GM13977 (cell line): ENCODE data around the gene TGFBR1.

Experiments
- DNase-seq: peaks from one replicate; pipeline ENCODE4 v3.0.0; 2012; ENCODE audit warnings: low spot score
- in situ Hi-C: fragments of 300-500 bp; cut with MboI; formaldehyde crosslinking; loops from one replicate; pipeline ENCODE4 v1.12.0; 2022; ENCODE audit warnings: low sequenced_read_pairs, low pct_unique_long_range_greater_than_20kb, mixed read lengths, inconsistent platforms; ENCODE audit not compliant: unreplicated experiment
- TF ChIP-seq, protein P1 (sequence below): IDR thresholded peaks from 2 replicates; pipeline ENCODE4 v1.5.1; 2012; ENCODE audit warnings: mild to moderate bottlenecking, control low read depth; ENCODE audit not compliant: insufficient read depth; ENCODE audit errors: extremely low read depth, missing control alignments

Gene TGFBR1

DNA sequence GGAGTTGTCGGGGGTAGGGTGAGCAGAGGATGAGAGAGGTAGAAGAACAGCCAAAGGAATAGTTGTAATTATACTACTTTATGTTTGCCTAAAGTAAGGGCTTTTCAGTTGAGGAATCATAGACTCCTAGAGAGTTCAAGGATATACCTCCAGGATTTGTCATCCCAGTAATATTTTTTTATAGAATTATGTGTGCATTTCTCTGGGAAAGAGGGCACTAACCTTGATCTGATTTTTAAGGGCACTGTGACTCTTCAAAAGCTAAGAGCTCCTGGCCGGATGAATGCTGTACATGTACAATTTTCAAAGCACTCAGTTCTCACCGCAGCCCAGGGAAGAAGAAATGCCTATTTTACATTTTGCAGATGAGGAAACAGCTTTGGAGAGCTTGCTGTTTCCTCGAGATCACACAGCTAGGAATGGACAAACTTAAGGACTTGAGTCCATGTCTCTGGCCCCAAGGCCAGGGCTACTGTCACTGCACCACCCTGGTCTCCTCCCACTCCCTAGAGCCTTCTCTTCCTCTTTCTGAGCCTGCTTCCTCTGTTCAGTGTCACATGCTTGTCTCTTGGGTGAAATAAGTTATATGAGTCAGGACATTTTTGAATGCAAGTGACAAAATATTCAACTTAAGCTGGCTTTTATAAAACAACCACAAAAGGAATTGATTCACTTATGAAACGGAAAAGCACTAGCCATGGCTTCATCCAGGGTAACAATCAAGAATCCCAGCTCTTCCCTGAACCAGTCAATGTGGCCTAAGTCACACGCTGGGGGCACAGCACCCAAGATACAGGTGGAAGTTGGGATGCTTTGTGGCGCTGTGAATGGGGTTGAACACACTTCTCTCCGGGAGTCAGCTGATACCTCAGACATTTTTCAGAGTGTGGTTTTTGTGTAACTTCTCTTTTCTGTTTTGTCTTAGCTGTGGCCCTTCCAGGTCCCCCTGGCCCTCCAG lies 45.7 kb upstream of the TGFBR1 start:
- DNase-seq, result peak; percentile 48
- in situ Hi-C loops, result no loop called here
- TF ChIP-seq, protein P1, sequence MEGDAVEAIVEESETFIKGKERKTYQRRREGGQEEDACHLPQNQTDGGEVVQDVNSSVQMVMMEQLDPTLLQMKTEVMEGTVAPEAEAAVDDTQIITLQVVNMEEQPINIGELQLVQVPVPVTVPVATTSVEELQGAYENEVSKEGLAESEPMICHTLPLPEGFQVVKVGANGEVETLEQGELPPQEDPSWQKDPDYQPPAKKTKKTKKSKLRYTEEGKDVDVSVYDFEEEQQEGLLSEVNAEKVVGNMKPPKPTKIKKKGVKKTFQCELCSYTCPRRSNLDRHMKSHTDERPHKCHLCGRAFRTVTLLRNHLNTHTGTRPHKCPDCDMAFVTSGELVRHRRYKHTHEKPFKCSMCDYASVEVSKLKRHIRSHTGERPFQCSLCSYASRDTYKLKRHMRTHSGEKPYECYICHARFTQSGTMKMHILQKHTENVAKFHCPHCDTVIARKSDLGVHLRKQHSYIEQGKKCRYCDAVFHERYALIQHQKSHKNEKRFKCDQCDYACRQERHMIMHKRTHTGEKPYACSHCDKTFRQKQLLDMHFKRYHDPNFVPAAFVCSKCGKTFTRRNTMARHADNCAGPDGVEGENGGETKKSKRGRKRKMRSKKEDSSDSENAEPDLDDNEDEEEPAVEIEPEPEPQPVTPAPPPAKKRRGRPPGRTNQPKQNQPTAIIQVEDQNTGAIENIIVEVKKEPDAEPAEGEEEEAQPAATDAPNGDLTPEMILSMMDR, result no peak

DNA sequence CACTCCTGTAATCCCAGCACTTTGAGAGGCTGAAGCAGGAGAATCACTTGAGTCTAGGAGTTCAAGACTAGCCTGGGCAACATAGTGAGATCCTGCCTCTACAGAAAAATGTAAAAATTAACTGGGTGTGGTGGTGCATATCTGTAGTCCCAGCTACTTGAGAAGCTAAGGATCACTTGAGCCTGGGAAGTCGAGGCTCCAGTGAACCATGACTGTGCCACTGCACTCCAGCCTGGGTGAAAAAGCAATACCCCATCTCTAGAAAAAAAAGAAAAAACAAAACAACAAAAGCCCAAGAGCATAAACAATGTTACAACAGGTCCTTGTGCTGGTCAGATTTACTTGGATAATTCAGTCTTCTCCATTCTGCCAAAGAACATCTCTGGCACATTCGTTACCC lies 44.3 kb upstream of the TGFBR1 start:
- TF ChIP-seq, protein P1, result no peak
- in situ Hi-C loops, result no loop called here
- DNase-seq, result no peak

- TF ChIP-seq, protein P1, result no peak
- no peak for DNase-seq
- in situ Hi-C loops, result no loop called here
Observed at GRCh38 chr9:99062549-99062948, 42.4 kb upstream of the TGFBR1 start.

DNA sequence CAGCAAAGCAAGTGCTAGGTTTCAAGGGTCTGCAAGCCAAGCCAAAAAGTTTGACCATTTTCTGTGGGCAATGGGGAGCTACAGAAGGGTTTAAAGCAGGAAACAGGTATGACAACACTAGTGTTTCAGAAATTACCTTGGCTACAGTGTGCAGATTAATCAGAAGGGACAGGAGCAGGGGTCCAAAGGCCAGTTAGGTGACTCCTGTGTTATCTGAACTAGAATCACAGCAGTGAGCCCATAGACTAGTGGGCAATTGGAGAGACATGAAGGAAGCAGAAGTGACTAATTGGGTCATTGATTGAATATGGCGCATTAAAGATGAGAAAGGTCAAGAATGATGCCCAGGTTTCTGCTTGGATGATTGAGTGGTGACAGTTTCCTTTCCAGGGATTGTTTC lies 41.4 kb upstream of the TGFBR1 start:
- TF ChIP-seq, protein P1, result no peak
- no peak for DNase-seq
- in situ Hi-C loops, result no loop called here

DNA sequence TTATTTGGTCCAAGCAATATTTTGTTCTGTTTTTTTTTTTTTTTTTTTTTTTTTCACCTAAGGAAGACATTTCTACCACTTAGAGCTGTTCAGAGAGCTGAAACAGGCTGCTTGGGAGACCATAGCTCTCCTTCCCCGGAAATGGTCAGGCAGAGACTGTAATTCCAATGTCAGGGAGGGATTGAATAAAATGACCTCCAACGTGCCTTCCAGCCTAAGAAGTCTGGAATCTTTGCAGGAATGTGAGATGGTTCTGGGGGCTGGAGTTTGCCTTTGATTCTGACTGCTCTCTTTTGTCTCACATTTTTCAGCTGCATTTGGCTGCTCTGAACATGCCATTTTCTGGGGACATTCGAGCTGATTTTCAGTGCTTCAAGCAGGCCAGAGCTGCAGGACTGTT lies 38.3 kb upstream of the TGFBR1 start:
- no peak for DNase-seq
- TF ChIP-seq, protein P1, result no peak
- in situ Hi-C loops, result no loop called here

DNA sequence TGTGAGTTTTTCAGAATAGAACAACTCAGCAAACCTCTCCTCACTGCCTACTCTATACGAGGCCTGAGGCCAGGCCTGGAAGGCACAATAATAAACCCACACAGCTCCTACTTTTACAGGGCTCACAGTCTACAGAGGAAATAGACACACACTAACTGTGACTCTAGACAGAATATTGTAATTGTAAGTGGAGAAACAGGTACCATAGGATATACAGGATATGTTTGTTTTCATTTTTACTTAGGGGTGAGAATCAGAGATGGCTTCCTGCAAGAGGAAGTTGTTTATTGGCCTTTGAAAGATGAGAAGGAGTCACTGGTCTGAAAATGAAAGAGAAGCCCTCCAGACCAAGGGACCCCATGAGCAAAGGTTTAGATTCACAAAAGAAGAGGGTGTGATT lies 35.8 kb upstream of the TGFBR1 start:
- DNase-seq, result no peak
- TF ChIP-seq, protein P1, result no peak
- in situ Hi-C loops, result no loop called here

DNA sequence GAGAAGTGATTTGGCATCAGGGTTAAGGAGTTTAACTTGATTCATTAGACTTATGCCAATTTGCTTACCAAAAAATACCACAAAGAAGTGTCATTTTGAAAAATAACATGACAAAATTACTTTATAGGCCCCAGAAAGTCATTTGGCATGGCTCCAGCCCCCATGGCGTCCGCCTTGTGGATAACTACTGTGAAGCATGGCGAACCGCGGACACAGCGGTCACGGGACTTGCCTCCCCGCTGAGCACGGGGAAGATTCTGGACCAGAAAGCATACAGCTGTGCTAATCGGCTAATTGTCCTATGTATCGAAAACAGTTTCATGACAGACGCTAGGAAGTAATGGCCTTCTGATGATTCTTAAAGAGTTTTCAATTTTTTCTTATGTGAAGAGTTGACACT lies 35.4 kb upstream of the TGFBR1 start:
- in situ Hi-C loops, result no loop called here
- TF ChIP-seq, protein P1, result no peak
- DNase-seq, result no peak
